Astrocyte of the spinal cord (primary cell): ENCODE data around the gene RYR3.

Experiments used
- DNase-seq: peaks from one replicate; pipeline ENCODE4 v3.0.0; 2011; ENCODE audit warnings: low read depth, low spot score
- H3K4me3 ChIP-seq: 2 replicates; pipeline ENCODE4 v1.5.1; 2011; ENCODE audit warnings: low read depth, mild to moderate bottlenecking, low read length, moderate library complexity
- in situ Hi-C: cut with HindIII; loops from 2 replicates; pipeline ENCODE4 v1.10.0; 2017; ENCODE audit warnings: low sequenced_read_pairs
- TF ChIP-seq, protein P1 (sequence below): IDR thresholded peaks from 2 replicates; pipeline ENCODE4 v1.5.1; 2012; ENCODE audit warnings: low read depth, mild to moderate bottlenecking, low read length, inconsistent platforms

RYR3 gene

DNA sequence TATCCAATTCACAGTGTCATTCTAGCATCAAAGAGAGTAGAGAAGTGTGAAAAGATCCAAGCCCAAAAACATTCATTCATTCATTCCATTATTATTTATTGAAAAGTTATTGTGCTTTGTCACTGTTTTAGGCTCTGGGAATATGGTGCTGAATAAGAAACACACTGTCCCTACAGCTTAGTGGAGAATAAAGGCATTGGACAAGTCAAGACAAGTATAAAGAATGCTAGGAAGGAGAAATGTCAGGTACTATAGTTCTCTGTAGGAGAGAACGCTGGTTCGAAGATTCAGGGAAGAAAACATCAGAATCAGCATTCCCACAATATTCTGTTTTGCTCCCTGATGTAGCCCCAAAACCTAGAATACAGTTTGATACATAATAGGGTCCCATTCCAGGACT, 528.8 kb downstream of the RYR3 start:
- in situ Hi-C loops, result no loop called here
- H3K4me3 ChIP-seq, result no peak overlapping the region
- DNase-seq, result no peak
- TF ChIP-seq, protein P1, sequence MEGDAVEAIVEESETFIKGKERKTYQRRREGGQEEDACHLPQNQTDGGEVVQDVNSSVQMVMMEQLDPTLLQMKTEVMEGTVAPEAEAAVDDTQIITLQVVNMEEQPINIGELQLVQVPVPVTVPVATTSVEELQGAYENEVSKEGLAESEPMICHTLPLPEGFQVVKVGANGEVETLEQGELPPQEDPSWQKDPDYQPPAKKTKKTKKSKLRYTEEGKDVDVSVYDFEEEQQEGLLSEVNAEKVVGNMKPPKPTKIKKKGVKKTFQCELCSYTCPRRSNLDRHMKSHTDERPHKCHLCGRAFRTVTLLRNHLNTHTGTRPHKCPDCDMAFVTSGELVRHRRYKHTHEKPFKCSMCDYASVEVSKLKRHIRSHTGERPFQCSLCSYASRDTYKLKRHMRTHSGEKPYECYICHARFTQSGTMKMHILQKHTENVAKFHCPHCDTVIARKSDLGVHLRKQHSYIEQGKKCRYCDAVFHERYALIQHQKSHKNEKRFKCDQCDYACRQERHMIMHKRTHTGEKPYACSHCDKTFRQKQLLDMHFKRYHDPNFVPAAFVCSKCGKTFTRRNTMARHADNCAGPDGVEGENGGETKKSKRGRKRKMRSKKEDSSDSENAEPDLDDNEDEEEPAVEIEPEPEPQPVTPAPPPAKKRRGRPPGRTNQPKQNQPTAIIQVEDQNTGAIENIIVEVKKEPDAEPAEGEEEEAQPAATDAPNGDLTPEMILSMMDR, result no peak

DNA sequence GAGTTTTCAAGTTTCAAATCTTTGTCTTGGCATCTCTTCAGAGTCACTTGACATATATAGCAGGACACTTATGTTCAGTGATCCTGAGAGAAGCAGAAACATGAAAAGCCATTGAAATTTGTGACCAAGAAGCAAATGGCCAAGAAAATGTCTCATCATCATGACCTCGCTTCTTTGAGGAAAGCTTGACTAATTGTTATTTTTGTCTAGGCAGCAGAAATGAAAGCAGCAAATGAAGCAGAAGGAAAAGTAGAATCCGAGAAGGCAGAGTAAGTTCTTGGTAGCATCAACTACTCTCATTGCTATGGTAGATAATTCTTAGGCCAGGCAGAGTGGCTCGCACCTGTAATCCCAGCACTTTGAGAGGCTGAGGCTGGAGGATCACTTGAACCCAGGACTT, 529.8 kb downstream of the RYR3 start:
- no peak for DNase-seq
- H3K4me3 ChIP-seq, result no peak overlapping the region
- in situ Hi-C loops, result no loop called here
- TF ChIP-seq, protein P1, result no peak

DNA sequence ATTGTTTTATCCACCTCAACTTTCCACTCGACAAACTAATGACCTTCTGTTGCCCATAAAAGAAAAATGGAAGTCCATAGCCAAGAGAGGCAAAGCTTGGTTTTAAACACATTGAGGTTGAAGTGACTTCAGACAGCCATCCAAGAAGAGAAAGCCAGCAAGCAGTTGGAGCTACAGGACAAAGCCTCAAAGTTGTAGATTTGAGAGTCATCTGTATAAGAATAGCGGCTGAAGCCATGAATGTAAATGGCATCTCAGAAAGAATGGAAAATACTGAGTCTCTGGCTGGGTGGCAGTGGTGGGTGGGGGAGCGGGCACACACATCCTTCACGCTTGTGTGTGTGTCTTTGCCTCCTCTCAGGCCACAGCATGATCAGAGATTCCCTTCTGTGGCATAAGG, 533.4 kb downstream of the RYR3 start:
- no peak for DNase-seq
- in situ Hi-C loops, result no loop called here
- TF ChIP-seq, protein P1, result no peak
- no peak overlapping the region for H3K4me3 ChIP-seq

DNA sequence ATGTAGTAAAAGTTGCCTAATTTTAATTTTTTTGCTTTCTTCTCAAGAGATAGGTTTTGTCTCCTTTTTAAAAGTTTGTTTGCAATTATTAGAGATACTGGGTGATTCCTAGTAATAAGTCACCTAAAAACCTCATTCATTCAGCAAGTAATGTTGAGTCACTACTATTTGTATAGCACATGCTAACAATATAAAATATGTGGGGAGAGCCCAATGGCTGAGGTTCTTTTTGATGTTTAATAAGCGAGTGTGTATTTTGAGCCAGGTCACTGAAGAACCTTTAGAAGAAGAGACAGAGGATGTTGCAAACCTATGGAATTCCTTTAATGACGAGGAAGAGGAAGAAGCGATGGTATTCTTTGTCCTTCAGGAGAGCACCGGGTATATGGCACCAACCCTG, 533.8 kb downstream of the RYR3 start:
- TF ChIP-seq, protein P1, result no peak
- in situ Hi-C loops, result no loop called here
- no peak overlapping the region for H3K4me3 ChIP-seq
- no peak for DNase-seq

DNA sequence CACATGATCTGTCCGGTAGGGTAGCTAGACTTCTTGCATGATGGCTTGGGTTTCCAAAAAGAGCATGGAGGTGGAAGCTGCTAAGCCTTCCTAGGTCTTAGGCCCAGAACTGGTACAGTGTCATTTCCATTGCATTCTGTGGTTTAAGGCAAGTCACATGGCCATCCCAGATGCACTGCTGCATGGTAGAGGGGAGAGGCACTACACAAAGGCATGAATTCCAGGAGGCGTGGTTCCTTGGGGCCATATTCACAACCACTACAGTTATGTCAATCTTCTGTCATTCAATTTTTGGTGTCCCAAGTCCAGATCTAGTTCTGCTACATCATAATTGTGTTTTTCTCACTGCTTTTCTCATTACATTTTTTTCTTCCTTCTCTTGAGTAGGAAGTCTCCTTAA, 535.4 kb downstream of the RYR3 start:
- no peak for DNase-seq
- in situ Hi-C loops, result no loop called here
- no peak overlapping the region for H3K4me3 ChIP-seq
- TF ChIP-seq, protein P1, result no peak

DNA sequence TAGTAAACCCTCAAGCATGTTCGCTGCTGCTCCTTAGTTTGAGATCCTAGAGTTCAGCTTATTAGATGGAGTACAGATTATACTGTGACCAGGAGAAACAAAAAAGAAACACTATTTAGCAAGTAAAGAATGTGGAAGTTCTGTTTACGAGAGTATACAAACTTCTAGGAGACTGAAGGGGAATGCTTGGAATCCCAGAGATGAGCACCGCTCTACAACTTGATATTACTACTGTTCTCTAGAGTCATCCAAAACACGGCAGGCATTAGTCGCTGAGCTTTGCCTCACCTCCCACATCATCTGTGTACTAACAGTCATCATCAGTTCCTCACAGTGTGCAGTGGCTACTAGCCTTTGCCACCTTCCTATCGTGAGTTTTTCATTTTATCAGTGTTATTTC, 536.1 kb downstream of the RYR3 start:
- in situ Hi-C loops, result no loop called here
- DNase-seq, result no peak
- TF ChIP-seq, protein P1, result no peak
- H3K4me3 ChIP-seq, result no peak overlapping the region

DNA sequence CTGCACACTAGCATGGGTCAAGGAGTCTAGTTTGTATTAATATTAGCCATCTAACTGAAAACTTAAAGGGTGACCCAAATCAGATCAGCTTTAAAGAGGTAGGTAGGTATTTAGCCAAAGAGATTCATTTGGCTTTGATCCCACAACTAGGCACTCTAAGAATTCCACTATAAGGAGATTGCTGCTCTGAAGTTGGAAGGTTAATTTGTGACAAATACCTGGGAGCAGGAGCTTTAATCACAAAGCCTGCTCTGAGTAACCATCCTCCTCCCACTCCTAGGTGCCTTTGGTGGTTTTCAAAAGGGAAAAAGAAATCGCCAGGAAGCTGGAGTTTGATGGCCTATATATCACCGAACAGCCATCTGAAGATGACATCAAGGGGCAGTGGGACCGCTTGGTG, 537.2 kb downstream of the RYR3 start:
- H3K4me3 ChIP-seq, result no peak overlapping the region
- DNase-seq, result no peak
- in situ Hi-C loops, result no loop called here
- TF ChIP-seq, protein P1, result no peak
